Fibroblast of pulmonary artery (primary cell): ENCODE measurements around the gene EP400.
"Not testable (repeated sequence)": the region's sequence is repeated elsewhere in the genome, so short reads cannot be mapped to it uniquely, and the experiment has no call there.

Experiments
- DNase-seq: peaks from one replicate; pipeline ENCODE4 v3.0.0-alpha.2; 2010; ENCODE audit warnings: low read depth
- H3K4me3 ChIP-seq: replicated peaks from 2 replicates; pipeline ENCODE4 v1.5.1; 2011; ENCODE audit warnings: low read depth, mild to moderate bottlenecking, control low read depth, low read length, moderate library complexity
- TF ChIP-seq, protein P1 (sequence below): IDR thresholded peaks from 2 replicates; pipeline ENCODE4 v1.5.1; 2011; ENCODE audit warnings: mild to moderate bottlenecking, control low read depth, low read length, inconsistent platforms; ENCODE audit errors: missing control alignments

The EP400 gene

GRCh38 chr12:132049442-132049841, 99.7 kb downstream of the EP400 start:
- no peak for DNase-seq
- TF ChIP-seq, protein P1, sequence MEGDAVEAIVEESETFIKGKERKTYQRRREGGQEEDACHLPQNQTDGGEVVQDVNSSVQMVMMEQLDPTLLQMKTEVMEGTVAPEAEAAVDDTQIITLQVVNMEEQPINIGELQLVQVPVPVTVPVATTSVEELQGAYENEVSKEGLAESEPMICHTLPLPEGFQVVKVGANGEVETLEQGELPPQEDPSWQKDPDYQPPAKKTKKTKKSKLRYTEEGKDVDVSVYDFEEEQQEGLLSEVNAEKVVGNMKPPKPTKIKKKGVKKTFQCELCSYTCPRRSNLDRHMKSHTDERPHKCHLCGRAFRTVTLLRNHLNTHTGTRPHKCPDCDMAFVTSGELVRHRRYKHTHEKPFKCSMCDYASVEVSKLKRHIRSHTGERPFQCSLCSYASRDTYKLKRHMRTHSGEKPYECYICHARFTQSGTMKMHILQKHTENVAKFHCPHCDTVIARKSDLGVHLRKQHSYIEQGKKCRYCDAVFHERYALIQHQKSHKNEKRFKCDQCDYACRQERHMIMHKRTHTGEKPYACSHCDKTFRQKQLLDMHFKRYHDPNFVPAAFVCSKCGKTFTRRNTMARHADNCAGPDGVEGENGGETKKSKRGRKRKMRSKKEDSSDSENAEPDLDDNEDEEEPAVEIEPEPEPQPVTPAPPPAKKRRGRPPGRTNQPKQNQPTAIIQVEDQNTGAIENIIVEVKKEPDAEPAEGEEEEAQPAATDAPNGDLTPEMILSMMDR, result no peak
- H3K4me3 ChIP-seq, result no peak overlapping the region

DNA sequence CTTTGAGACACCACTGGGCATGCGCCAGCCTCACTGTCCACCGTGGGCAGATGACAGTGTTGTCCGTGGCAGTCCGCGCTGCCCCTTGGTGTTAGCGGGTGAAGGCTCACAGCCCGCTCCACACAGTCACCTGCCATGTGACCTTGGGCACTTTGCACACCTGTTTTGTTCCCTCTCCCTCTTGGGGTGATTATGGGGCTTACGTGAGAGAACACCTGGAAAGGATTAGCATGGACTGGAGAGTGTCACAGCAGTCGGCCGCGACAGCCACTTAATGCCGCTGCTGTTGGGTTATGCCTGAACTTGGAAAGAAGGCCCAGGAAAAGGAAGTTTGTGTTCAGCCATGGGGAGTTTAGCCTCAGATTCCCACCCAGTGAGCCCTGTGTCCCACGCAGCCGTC, 100.1 kb downstream of the EP400 start:
- no peak overlapping the region for H3K4me3 ChIP-seq
- TF ChIP-seq, protein P1, result no peak
- DNase-seq, result no peak

DNA sequence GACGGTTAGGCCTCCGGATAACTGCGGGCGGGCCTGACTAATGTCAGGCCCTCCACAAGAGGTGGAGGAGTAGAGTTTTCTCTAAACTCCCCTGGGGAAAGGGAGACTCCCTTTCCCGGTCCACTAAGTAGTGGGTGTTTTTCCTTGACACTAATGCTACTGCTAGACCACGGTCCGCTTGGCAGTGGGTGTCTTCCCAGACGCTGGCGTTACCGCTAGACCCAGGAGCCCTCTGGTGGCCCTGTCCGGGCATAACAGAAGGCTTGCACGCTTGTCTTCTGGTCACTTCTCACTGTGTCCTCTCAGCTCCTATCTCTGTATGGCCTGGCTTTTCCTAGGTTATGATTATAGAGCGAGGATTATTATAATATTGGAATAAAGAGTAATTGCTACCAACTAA, 102.0 kb downstream of the EP400 start:
- H3K4me3 ChIP-seq, result not testable (repeated sequence)
- TF ChIP-seq, protein P1, result peak; percentile 23
- DNase-seq, result peak; percentile 23

- no peak overlapping the region for H3K4me3 ChIP-seq
- TF ChIP-seq, protein P1, result no peak
- DNase-seq, result no peak
Observed at GRCh38 chr12:132052196-132052932, 102.6 kb downstream of the EP400 start.

DNA sequence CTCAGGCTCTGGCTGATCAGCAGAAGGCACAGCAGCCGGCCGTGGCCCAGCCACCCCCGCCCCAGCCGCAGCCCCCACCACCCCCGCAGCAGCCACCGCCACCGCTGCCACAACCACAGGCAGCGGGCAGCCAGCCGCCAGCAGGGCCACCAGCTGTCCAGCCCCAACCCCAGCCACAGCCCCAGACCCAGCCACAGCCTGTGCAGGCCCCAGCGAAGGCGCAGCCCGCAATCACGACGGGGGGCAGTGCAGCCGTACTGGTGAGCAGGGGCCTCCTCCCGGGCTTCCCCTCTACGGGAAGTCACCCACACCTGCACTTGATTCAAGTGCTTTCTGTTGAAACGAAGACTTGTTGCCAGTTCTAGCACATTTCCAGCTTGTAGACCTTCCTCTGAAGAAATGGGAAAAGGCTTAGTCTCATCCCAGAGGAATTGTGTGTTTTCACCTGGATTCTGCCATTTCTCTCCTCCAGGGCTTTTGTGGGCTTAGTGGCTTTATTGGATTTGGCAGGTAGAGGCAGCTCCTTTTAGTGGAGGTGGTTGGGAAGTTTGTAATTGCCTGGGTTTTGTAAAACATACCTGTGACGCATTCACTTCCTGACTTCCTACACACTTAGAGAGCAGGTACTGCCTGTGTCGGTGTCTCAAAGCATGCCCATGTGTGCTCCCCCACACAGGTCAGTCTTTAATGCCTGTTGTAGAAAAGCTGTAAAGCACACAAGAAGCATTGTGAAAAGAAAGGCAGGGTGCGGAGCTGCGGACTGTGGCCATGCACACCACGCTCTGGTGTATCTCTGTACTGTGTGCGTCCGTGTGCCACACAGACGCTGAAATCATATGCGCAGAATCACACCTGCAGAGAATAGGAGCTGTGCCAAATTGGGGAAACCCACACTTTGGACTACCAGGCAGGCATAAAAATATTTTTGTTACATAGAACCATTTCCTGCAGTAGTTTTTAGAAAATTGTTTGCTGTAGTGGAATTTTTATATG, 103.9 kb downstream of the EP400 start:
- no peak overlapping the region for H3K4me3 ChIP-seq
- DNase-seq, result no peak
- TF ChIP-seq, protein P1, result no peak

- no peak for DNase-seq
- no peak overlapping the region for H3K4me3 ChIP-seq
- TF ChIP-seq, protein P1, result no peak
Observed at GRCh38 chr12:132054983-132055382, 105.2 kb downstream of the EP400 start.
